ENCODE data around the gene ITGAX. TPM values are rescaled to one million over a fixed set of nuclear protein-coding genes. Genes with fewer than 3 reads are reported as not detected.

Gene ITGAX
- total RNA-seq, 4 donors from 2014 or later = 1.4 to 3.5 (median 2.6) TPM; not detected in 1

GRCh38 chr16:31355431-31356100 is 590 bp downstream of the ITGAX start:
- intact Hi-C loops (cut with DNase I; ENCODE audit: low total_unique reads) = no loop called here
- H3K27me3 ChIP-seq = no peaks in the 10 kb centered on the region
- no peaks in the 10 kb centered on the region for H3K9me3 ChIP-seq
- no peak overlapping the region for H3K4me3 ChIP-seq
- TF ChIP-seq, protein P1, sequence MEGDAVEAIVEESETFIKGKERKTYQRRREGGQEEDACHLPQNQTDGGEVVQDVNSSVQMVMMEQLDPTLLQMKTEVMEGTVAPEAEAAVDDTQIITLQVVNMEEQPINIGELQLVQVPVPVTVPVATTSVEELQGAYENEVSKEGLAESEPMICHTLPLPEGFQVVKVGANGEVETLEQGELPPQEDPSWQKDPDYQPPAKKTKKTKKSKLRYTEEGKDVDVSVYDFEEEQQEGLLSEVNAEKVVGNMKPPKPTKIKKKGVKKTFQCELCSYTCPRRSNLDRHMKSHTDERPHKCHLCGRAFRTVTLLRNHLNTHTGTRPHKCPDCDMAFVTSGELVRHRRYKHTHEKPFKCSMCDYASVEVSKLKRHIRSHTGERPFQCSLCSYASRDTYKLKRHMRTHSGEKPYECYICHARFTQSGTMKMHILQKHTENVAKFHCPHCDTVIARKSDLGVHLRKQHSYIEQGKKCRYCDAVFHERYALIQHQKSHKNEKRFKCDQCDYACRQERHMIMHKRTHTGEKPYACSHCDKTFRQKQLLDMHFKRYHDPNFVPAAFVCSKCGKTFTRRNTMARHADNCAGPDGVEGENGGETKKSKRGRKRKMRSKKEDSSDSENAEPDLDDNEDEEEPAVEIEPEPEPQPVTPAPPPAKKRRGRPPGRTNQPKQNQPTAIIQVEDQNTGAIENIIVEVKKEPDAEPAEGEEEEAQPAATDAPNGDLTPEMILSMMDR (IDR thresholded peaks at IDR 0.05) = no peak
- TF ChIP-seq POLR2A (IDR thresholded peaks at IDR 0.05) = no peak
- no peaks in the 10 kb centered on the region for H3K36me3 ChIP-seq
- DNase-seq = no peak
- H3K4me1 ChIP-seq = no peaks in the 10 kb centered on the region
- no peak overlapping the region for H3K27ac ChIP-seq

DNA sequence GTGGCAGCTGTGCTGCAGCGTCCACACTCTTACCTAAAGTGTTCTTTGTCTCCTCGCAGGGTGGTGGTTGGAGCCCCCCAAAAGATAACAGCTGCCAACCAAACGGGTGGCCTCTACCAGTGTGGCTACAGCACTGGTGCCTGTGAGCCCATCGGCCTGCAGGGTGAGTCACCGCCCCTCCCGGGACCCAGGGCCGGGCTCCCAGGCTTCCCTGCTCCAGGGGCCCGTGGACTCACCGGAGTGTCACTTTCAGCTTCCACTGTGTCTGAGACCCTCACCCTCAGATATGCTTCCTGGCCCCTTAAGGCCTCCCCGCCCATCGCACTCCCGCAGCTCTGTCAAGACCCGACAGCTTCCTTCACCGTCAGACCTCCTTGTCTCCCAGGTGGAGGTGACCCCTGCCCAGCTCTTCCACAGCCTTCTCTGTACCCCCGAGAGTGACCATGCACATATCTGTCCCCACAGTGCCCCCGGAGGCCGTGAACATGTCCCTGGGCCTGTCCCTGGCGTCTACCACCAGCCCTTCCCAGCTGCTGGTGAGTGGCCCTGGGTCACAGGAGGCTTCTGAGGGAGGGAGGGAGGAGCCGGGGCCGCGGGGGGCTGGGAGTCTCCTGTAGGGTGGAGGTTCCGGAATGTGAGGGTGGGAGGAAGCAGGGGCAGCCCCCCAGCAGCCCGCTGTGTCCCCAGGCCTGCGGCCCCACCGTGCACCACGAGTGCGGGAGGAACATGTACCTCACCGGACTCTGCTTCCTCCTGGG is 1.8 kb downstream of the ITGAX start:
- Histone ChIP-seq H3K4me3 (no peak overlapping the region), H3K36me3 (no peaks in the 10 kb centered on the region), H3K27me3 (no peaks in the 10 kb centered on the region), H3K27ac (no peak overlapping the region), H3K9me3 (no peaks in the 10 kb centered on the region), H3K4me1 (no peaks in the 10 kb centered on the region)
- TF ChIP-seq, protein P1 (IDR thresholded peaks at IDR 0.05) = no peak
- no peak for TF ChIP-seq POLR2A (IDR thresholded peaks at IDR 0.05)
- intact Hi-C loops (cut with DNase I; ENCODE audit: low total_unique reads) = no loop called here
- no peak for DNase-seq

DNA sequence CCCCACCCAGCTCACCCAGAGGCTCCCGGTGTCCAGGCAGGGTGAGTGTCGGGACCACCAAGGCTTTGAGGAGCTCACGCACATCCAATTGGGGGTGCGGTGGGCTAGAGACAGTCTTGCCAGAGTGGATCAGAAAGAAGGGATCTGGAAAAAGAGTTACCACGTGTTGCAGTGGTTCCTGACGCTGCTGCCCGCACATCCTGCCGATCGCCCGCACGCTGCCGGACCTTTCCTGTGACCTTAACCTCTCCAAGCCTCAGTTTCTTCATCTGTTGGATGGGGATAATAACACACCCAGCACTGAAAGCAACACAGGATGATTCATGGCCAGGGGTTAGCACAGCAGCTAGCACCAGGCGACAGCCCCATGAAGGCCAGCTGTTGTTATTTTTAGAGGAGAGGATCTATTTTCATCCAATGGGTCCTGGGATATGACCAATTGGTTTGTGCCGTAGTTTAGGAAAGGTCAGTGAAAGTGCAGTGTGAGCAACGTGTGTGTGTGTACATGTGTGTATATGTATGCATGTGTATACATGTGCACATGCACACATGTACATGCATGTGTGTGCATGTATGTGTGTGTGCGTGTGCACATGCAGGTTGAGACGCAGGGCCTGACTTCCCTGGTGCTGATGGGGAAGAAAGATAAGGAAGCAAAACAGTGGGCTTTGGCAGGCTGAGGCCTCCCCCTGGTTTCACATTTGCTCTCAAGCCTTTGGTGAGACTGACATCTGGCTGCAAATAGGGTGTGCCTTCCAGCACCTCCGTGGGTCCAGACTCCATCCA is 2.5 kb downstream of the ITGAX start:
- no peaks in the 10 kb centered on the region for H3K4me1 ChIP-seq
- no peaks in the 10 kb centered on the region for H3K9me3 ChIP-seq

GRCh38 chr16:31360251-31360650 is 5.3 kb downstream of the ITGAX start:
- TF ChIP-seq, protein P1 (IDR thresholded peaks at IDR 0.05) = no peak
- TF ChIP-seq POLR2A (IDR thresholded peaks at IDR 0.05) = no peak
- no peaks in the 10 kb centered on the region for H3K9me3 ChIP-seq
- H3K4me3 ChIP-seq = no peak overlapping the region
- no peaks in the 10 kb centered on the region for H3K27me3 ChIP-seq
- intact Hi-C loops (cut with DNase I; ENCODE audit: low total_unique reads) = no loop called here
- no peaks in the 10 kb centered on the region for H3K36me3 ChIP-seq
- H3K27ac ChIP-seq = no peak overlapping the region
- DNase-seq = no peak
- no peaks in the 10 kb centered on the region for H3K4me1 ChIP-seq

More for the DNA sequence above, 2.5 kb downstream of the ITGAX start:
- Histone ChIP-seq H3K27me3 (no peaks in the 10 kb centered on the region), H3K27ac (no peak overlapping the region), H3K36me3 (no peaks in the 10 kb centered on the region), H3K4me3 (no peak overlapping the region)
- intact Hi-C loops (cut with DNase I; ENCODE audit: low total_unique reads) = no loop called here
- TF ChIP-seq POLR2A (IDR thresholded peaks at IDR 0.05) = no peak
- TF ChIP-seq, protein P1 (IDR thresholded peaks at IDR 0.05) = no peak
- DNase-seq = no peak
